ENCODE results near the gene ZNF580.

The ZNF580 gene

GRCh38 chr19:55663846-55664536 is 23.2 kb downstream of the ZNF580 start:
- no peak for DNase-seq

GRCh38 chr19:55666343-55667005 is 25.7 kb downstream of the ZNF580 start:
- no peak for DNase-seq

GRCh38 chr19:55667006-55667381 is 26.2 kb downstream of the ZNF580 start:
- no peak for DNase-seq

- DNase-seq: no peak
These were observed 26.7 kb downstream of the ZNF580 start for GRCh38 chr19:55667511-55667910.

- no peak for DNase-seq
These were observed 27.2 kb downstream of the ZNF580 start for GRCh38 chr19:55667958-55668357.

GRCh38 chr19:55668603-55669348 is 28.0 kb downstream of the ZNF580 start:
- DNase-seq: no peak

GRCh38 chr19:55669418-55670279 is 28.8 kb downstream of the ZNF580 start:
- DNase-seq: no peak

GRCh38 chr19:55670280-55671053 is 29.7 kb downstream of the ZNF580 start:
- DNase-seq: no peak

GRCh38 chr19:55671054-55671378 is 30.2 kb downstream of the ZNF580 start:
- DNase-seq: no peak

GRCh38 chr19:55672418-55672817 is 31.6 kb downstream of the ZNF580 start:
- DNase-seq: no peak

GRCh38 chr19:55673465-55673864 is 32.7 kb downstream of the ZNF580 start:
- no peak for DNase-seq

- no peak for DNase-seq
These were observed 33.1 kb downstream of the ZNF580 start for GRCh38 chr19:55673889-55674288.

GRCh38 chr19:55674459-55674840 is 33.6 kb downstream of the ZNF580 start:
- no peak for DNase-seq

- peak; percentile 94 for DNase-seq
These were observed 34.2 kb downstream of the ZNF580 start, which contains the start of gene EPN1 for GRCh38 chr19:55674841-55675660. Gene EPN1, plus strand, starts transcription at chr19:55675226. Its CDS starts 3,402 bp downstream, at chr19:55678628.

- no peak for DNase-seq
These were observed 35.0 kb downstream of the ZNF580 start for GRCh38 chr19:55675661-55676354.

GRCh38 chr19:55676383-55676782 is 35.6 kb downstream of the ZNF580 start:
- no peak for DNase-seq

- no peak for DNase-seq
These were observed 36.2 kb downstream of the ZNF580 start for GRCh38 chr19:55676889-55677505.

GRCh38 chr19:55677572-55678028 is 36.8 kb downstream of the ZNF580 start:
- DNase-seq: no peak

- no peak for DNase-seq
These were observed 37.4 kb downstream of the ZNF580 start for GRCh38 chr19:55678121-55678671.
